Caco-2 (cell line): ENCODE measurements around the gene STOML2. TPM values are rescaled to one million over a fixed set of nuclear protein-coding genes. Genes with fewer than 3 reads are reported as not detected.

Source experiments
- BruUV-seq: library from RNA; stranded (reverse); fragments of 400-500 nt; replicated peaks from 2 replicates; lab custom pipeline; 2021; lab: Mats Ljungman, UMichigan
- CTCF ChIA-PET: fragments of 300-600 bp; sonication (Branson Sonifier 250); formaldehyde crosslinking; loops from one replicate; lab custom pipeline; 2022; ENCODE audit warnings: antibody characterized with exemption; lab: Charles Lee
- POLR2A ChIA-PET: fragments of 300-600 bp; sonication (Branson Sonifier 250); formaldehyde crosslinking; loops from one replicate; lab custom pipeline; 2022; ENCODE audit warnings: antibody characterized with exemption; lab: Charles Lee
- DNase-seq, 2 experiments: peaks; one replicate each; pipeline versions ENCODE4 v3.0.0 to v3.0.0-alpha.2; 2020 to 2022
- H3K27me3 ChIP-seq: replicated peaks from 2 replicates; pipeline ENCODE4 v1.6.0; 2011; ENCODE audit warnings: low read length; ENCODE audit not compliant: control insufficient read depth, insufficient read depth
- H3K36me3 ChIP-seq: 2 replicates; pipeline ENCODE4 v1.5.1; 2011; ENCODE audit warnings: low read length; ENCODE audit not compliant: control insufficient read depth, insufficient read depth
- H3K4me1 ChIP-seq: fragments of 250-450 bp; sonication (Bioruptor Pico); 2 replicates; pipeline ENCODE4 v1.5.1; 2020; ENCODE audit warnings: mild to moderate bottlenecking
- H3K4me3 ChIP-seq: 2 replicates; pipeline ENCODE4 v1.5.1; 2011; ENCODE audit warnings: low read depth, mild to moderate bottlenecking, control low read depth, low read length
- H3K9me3 ChIP-seq: fragments of 250-450 bp; sonication (Bioruptor Pico); 2 replicates; pipeline ENCODE4 v1.5.1; 2020; ENCODE audit warnings: mild to moderate bottlenecking, moderate library complexity
- H3K27ac Mint-ChIP-seq: one replicate; pipeline ENCODE4 v1.8.0; 2022; ENCODE audit warnings: mixed read lengths; ENCODE audit not compliant: unreplicated experiment
- H3K27me3 Mint-ChIP-seq: one replicate; pipeline ENCODE4 v1.8.0; 2022; ENCODE audit warnings: mixed read lengths; ENCODE audit not compliant: insufficient read depth, unreplicated experiment
- H3K36me3 Mint-ChIP-seq: one replicate; pipeline ENCODE4 v1.8.0; 2022; ENCODE audit warnings: mild to moderate bottlenecking, mixed read lengths; ENCODE audit not compliant: insufficient read depth, unreplicated experiment
- H3K4me1 Mint-ChIP-seq: one replicate; pipeline ENCODE4 v1.8.0; 2022; ENCODE audit warnings: low read depth, mixed read lengths; ENCODE audit not compliant: unreplicated experiment
- H3K4me3 Mint-ChIP-seq: one replicate; pipeline ENCODE4 v1.8.0; 2022; ENCODE audit warnings: mild to moderate bottlenecking, moderate library complexity, mixed read lengths; ENCODE audit not compliant: unreplicated experiment
- H3K9me3 Mint-ChIP-seq: one replicate; pipeline ENCODE4 v1.8.0; 2022; ENCODE audit warnings: mixed read lengths; ENCODE audit not compliant: unreplicated experiment
- intact Hi-C: fragments of 100-400 bp; cut with micrococcal nuclease; formaldehyde crosslinking; loops from one replicate; pipeline ENCODE4 v1.10.0; 2022; ENCODE audit not compliant: unreplicated experiment
- total RNA-seq: library from RNA; stranded (reverse); gene quantifications from 2 replicates; pipeline ENCODE4 v1.2.3, GENCODE V29; 2022
- TF ChIP-seq, protein P1 (sequence below), 2 experiments: fragments of 200-600 bp in 1 of 2; IDR thresholded peaks; 1 replicate in 1 of 2; 2 replicates in 1 of 2; pipeline versions ENCODE4 v1.5.1 to v1.8.0; 2011 to 2022; ENCODE audit warnings: antibody characterized with exemption in 1 of 2, control low read depth in 1 of 2, inconsistent platforms in 1 of 2, low read depth in 1 of 2, low read length in 1 of 2, mild to moderate bottlenecking in 1 of 2, moderate library complexity in 1 of 2; ENCODE audit not compliant: insufficient read depth in 1 of 2, severe bottlenecking in 1 of 2, unreplicated experiment in 1 of 2

Gene STOML2
- total RNA-seq, 1 experiment from 2014 or later, result 235 TPM

DNA sequence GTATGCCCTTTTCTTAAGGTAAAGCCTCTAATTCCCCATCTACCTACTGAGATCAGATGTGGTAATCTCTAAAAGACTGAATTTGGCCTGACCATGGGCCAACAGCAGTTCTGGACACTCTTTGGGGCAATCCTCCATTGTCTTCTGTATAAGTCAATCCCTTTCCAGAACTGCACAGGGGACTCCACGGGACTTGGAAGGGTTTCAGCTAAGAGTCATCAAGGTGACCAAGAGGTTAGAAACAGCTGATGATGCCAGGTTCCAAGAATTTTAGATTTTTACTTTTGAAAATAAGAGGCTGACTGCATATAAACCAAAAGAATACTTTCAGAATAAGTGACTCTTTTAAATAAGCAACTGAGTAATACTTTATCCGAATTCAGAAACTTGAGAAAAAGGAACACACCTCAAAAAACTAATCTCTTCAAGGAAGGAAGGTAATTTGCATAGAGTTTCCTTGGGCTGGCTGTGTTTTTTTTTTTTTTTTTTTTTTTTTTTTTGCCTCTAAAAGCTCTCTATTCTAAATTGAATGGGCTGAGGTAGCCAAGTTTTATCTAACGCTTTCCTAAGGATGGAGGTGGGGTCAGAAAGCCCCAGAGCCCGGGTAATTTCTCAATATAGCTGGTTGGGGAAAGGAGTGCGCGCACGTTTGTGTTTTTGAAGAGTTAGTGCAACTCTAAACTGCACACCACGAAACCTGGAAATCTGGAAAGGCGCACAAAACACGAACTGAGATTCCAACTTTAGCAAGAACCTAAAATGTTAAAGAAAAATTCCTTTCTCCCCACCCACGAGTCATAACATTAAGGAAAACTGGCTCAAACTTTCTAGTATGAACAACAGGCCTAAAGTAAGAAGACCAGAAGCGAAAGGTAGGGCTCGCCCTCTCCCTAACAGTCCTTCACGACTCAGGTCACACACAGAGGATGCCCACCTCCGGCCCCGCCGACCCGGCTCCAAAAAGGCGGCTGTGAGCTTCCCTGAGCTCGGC, 31.8 kb downstream of the STOML2 start:
- H3K36me3 ChIP-seq, result peaks cover 5% of the 10 kb centered on the region
- no peaks in the 10 kb centered on the region for H3K9me3 Mint-ChIP-seq
- POLR2A ChIA-PET, result interaction anchor here (0.6 to 1.9 kb wide), 18 partner anchors 9 to 1560 kb away, joined by 3 to 16 read pairs (median 4); partner anchors contain the start of genes ATOSB, CREB3, FANCG and GBA2
- no peak for DNase-seq
- no peaks in the 10 kb centered on the region for H3K9me3 ChIP-seq
- TF ChIP-seq, protein P1, sequence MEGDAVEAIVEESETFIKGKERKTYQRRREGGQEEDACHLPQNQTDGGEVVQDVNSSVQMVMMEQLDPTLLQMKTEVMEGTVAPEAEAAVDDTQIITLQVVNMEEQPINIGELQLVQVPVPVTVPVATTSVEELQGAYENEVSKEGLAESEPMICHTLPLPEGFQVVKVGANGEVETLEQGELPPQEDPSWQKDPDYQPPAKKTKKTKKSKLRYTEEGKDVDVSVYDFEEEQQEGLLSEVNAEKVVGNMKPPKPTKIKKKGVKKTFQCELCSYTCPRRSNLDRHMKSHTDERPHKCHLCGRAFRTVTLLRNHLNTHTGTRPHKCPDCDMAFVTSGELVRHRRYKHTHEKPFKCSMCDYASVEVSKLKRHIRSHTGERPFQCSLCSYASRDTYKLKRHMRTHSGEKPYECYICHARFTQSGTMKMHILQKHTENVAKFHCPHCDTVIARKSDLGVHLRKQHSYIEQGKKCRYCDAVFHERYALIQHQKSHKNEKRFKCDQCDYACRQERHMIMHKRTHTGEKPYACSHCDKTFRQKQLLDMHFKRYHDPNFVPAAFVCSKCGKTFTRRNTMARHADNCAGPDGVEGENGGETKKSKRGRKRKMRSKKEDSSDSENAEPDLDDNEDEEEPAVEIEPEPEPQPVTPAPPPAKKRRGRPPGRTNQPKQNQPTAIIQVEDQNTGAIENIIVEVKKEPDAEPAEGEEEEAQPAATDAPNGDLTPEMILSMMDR (IDR thresholded peaks at IDR 0.05; ENCODE audit: insufficient read depth in 1 of 2, low read depth in 1 of 2, low read length in 1 of 2, severe bottlenecking in 1 of 2, unreplicated experiment in 1 of 2), result no peak
- peak overlapping the region; percentile 73 for H3K4me3 ChIP-seq
- peaks cover 12% of the 10 kb centered on the region for H3K4me1 ChIP-seq
- peak overlapping the region; percentile 97 for H3K27ac Mint-ChIP-seq
- CTCF ChIA-PET, result interaction anchor here (0.5 to 2.2 kb wide), 16 partner anchors 10 to 1119 kb away, joined by 3 to 9 read pairs (median 4); partner anchors contain the start of genes ATOSB, CLTA and PIGO
- intact Hi-C loops, result no loop called here
- peaks cover 72% of the 10 kb centered on the region for H3K36me3 Mint-ChIP-seq
- BruUV-seq, result TSS peak; percentile 46
- no peaks in the 10 kb centered on the region for H3K27me3 Mint-ChIP-seq
- H3K27me3 ChIP-seq, result no peaks in the 10 kb centered on the region
- peaks cover 22% of the 10 kb centered on the region for H3K4me1 Mint-ChIP-seq
- H3K4me3 Mint-ChIP-seq, result peak overlapping the region; percentile 93

DNA sequence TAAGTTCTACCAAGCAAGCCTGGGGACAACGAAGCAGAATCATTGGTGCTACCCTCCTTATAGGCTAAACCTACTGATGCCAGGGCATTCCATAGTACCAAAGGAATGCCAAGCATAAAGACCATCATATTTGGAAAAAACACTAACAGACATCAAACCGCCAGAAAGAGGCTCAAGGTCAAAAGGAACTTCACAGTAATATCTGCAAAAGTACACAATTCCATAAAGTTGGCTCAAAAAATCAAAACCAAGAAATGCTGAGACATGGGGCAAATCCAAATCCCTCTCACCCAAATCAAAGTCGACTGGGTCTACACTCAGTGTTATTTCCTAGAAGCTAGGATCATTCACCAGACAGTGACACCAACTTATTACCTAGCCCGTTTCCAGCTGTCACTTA, 33.9 kb downstream of the STOML2 start:
- H3K9me3 ChIP-seq, result no peaks in the 10 kb centered on the region
- DNase-seq, result no peak
- Mint-ChIP-seq H3K36me3 (peaks cover 82% of the 10 kb centered on the region), H3K27me3 (no peaks in the 10 kb centered on the region), H3K9me3 (no peaks in the 10 kb centered on the region), H3K4me1 (peaks cover 22% of the 10 kb centered on the region), H3K27ac (no peak overlapping the region), H3K4me3 (no peak overlapping the region)
- peaks cover 12% of the 10 kb centered on the region for H3K4me1 ChIP-seq
- ChIA-PET POLR2A (interaction anchor here (0.6 kb wide), 3 partner anchors 18 to 431 kb away, joined by 5 to 7 read pairs (median 7); no protein-coding TSS in a partner anchor), CTCF (interaction anchor here (0.6 to 0.7 kb wide), 2 partner anchors 11 to 18 kb away, joined by 4 to 7 read pairs; no protein-coding TSS in a partner anchor)
- BruUV-seq, result no TSS peak
- peaks cover 8% of the 10 kb centered on the region for H3K36me3 ChIP-seq
- H3K4me3 ChIP-seq, result no peak overlapping the region
- TF ChIP-seq, protein P1 (IDR thresholded peaks at IDR 0.05; ENCODE audit: insufficient read depth in 1 of 2, low read depth in 1 of 2, low read length in 1 of 2, severe bottlenecking in 1 of 2, unreplicated experiment in 1 of 2), result no peak
- H3K27me3 ChIP-seq, result no peaks in the 10 kb centered on the region
- intact Hi-C loops, result no loop called here

DNA sequence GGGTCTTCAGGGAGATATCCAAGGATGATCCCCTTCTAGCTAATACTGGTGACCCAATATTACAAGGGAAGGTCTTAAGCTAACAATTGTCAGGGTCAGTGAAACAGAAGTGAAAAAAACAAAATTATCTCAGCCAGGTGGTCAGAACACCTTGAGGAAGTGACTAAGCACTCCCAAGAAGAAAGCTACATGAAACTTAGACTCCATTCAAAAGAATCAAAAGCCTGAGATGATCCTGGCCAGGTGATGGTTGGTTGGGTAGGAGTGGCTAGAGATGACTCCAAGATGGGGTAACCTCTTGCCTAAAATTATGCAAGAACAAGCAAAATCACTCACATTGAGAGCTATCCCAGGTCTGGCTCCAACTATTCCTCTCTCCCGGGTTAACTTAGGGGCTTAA, 35.9 kb downstream of the STOML2 start:
- no peaks in the 10 kb centered on the region for H3K9me3 ChIP-seq
- ChIA-PET POLR2A (no interaction called here), CTCF (no interaction called here)
- Mint-ChIP-seq H3K4me1 (peaks cover 16% of the 10 kb centered on the region), H3K9me3 (no peaks in the 10 kb centered on the region), H3K36me3 (peaks cover 93% of the 10 kb centered on the region), H3K27me3 (no peaks in the 10 kb centered on the region), H3K27ac (no peak overlapping the region), H3K4me3 (no peak overlapping the region)
- H3K27me3 ChIP-seq, result no peaks in the 10 kb centered on the region
- intact Hi-C loops, result no loop called here
- TF ChIP-seq, protein P1 (IDR thresholded peaks at IDR 0.05; ENCODE audit: insufficient read depth in 1 of 2, low read depth in 1 of 2, low read length in 1 of 2, severe bottlenecking in 1 of 2, unreplicated experiment in 1 of 2), result no peak
- peaks cover 9% of the 10 kb centered on the region for H3K4me1 ChIP-seq
- peaks cover 10% of the 10 kb centered on the region for H3K36me3 ChIP-seq
- BruUV-seq, result no TSS peak
- DNase-seq, result no peak
- H3K4me3 ChIP-seq, result no peak overlapping the region
